Right ventricle myocardium inferior (tissue), 1 donor: Measurements from ENCODE around the gene ING4. TPM values are rescaled to one million over a fixed set of nuclear protein-coding genes. Genes with fewer than 3 reads are reported as not detected.
A peak's percentile ranks its signal among the peaks of the same experiment; 100 is the strongest.
"Not testable (repeated sequence)": the region's sequence is repeated elsewhere in the genome, so short reads cannot be mapped to it uniquely, and the experiment has no call there.

Source experiments
- ATAC-seq: fragments of 200-7000 bp; cut with Tn5 transposase; one replicate; pipeline ENCODE4 v1.9.1; 2020; ENCODE audit warnings: mild to moderate bottlenecking, moderate library complexity
- DNase-seq: peaks from one replicate; pipeline ENCODE4 v3.0.0; 2021; ENCODE audit errors: missing footprints
- intact Hi-C: fragments of 100-400 bp; cut with DNase I; formaldehyde crosslinking; loops from one replicate; pipeline ENCODE4 v1.11.0; 2022
- long read RNA-seq: library from polyadenylated mRNA; unstranded; transcript quantifications from one replicate; pipeline ENCODE4 v2.0.0, GENCODE V29; 2021
- total RNA-seq: library from RNA; stranded (reverse); fragmentation: NEBNext Ultra II Directional; extraction: Animal tissue kit (Norgen Biotek cat#: 25700); gene quantifications from one replicate; pipeline ENCODE4 v1.2.1, GENCODE V29; 2021
- donor health status: DM: no; HTN: yes; CAD: no; lungs with severe emphysema.

The ING4 gene
- 21.1 TPM for total RNA-seq
- long read RNA-seq, transcript ING4-202 (8 exons, 1,393 nt) = major isoform, 6 of 11 reads
- long read RNA-seq, partial matches to known transcripts = 0 of 11 reads
- long read RNA-seq, other reads (novel, unspliced or antisense) = 0 of 11 reads

DNA sequence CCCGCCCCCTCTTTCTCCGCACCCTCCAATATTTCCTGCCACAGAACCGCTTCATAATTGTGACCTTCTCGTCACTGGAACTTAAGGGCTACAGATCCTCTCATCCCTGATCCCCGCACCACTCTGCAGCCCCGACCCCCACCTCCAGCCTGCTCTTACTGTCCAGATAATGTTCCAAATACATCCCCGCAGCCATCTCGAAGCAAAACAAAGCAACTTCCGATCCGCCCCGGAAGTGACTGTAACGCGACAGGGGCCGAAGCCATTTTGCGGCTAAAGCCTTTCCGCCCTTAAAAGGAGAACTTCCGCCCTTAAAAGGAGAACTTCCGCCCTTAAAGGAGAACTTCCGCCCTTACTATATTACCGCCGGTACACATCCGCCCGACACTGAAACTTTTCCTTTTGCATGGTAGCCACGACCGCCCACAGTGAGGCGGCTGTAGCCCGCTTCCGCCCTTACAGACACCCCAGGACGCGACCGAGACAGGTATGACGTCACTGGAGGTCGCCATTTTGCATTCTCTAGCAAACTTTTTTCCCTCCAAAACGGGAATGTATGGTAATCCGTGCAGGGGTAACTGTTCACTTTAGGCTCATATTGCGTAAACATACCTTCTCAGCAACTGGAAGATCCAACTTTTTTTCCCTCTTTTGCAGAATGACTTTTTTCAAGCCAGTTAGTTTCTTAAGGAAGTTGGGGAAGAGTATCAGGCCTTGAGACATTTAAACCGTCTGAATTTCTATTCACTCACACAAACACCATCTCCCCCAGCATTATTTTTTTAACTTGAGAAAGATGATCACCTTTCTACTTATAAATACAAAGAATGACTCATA lies at the start of gene ING4:
Gene ING4, minus strand, starts transcription at position 214 of the 837 bp plus-strand sequence. Its CDS starts 18 bp downstream, at position 196.
- peak; percentile 99 for DNase-seq
- intact Hi-C loops = loop anchor here (1.0 to 10.0 kb wide), 3 partner anchors 26 to 62 kb away; partner anchors contain the start of genes COPS7A and ZNF384
- peak; percentile 100 for ATAC-seq

DNA sequence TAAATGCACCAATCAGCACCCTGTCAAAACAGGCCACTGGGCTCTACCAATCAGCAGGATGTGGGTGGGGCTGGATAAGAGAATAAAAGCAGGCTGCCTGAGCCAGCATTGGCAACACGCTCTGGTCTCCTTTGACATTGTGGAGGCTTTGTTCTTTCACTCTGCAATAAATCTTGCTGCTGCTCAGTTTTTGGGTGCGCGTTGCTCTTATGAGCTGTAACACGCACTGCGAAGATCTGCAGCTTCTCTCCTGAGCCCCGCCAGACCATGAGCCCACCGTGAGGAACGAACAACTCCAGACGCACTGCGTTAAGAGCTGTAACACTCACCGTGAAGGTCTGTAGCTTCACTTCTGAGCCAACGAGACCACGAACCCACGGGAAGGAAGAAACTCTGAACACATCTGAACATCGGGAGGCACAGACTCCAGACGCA lies 46.1 kb upstream of the ING4 start:
- intact Hi-C loops = no loop called here
- ATAC-seq (no peak), DNase-seq (no peak)

DNA sequence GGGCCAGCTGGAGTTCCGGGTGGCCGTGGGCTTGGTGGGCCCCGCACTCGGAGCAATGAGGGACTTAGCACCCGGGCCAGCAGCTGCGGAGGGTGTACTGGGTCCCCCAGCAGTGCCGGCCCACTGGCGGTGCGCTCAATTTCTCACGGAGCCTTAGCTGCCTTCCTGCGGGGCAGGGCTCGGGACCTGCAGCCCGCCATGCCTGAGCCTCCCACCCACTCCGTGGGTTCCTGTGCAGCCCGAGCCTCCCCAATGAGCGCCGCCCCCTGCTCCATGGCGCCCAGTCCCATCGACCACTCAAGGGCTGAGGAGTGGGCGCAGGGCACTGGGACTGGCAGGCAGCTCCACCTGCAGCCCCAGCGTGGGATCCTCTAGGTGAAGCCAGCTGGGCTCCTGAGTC lies 45.4 kb upstream of the ING4 start:
- DNase-seq, ATAC-seq, intact Hi-C loops: not testable (repeated sequence)

DNA sequence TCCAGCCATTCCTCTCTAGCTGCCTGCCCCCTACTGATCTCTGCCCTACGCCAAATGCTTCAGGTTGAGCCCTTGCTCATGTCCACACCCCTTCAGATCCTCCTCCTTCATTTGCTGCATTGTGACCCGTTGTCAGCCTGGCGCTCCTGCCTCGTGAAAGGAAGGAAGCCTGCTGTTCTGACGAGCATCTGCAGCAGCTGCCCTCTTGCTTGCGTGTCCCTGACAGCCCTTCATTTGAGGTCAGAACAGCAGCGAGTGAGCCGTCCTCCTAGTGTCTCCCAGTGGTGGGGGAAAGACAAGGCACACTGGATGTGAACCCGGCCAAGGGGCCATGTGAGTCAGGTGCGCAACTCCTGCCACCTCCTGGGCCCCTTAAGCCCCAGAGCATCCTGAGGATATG lies 40.7 kb upstream of the ING4 start:
- DNase-seq (no peak), ATAC-seq (no peak)
- intact Hi-C loops = no loop called here

DNA sequence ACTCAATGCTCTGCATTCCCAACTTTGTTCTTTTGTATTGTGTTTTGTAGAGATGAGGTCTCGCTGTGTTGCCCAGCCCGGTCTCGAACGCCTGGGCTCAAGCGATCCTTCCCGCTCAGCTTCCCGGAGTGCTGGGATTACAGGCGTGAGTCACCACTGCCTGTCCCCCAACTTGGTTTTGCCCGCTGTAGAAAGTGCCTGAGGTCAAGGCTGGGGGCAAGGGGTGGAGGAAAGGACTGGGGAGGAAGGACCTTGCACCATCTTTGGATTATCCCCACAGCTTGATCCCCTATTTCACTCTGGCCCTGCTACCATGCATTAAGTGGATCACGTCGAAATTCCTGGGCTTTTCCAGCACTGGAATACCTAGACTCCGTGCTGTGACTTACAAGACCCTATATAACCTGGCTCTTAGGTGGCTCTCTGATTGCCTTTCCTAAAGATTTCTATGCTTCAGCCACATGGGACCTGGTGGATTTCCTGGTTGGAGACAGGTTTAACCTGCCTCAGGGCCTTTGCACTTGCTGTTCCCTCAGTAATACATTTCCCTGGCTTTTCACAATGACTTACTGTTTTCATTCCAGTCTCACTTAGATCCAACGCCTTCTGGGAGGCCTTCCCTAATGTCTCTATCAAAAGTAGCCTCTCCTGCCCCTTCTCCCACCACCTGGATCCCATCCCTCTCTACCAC lies 38.3 kb upstream of the ING4 start:
- DNase-seq = no peak
- intact Hi-C loops = no loop called here
- no peak for ATAC-seq

DNA sequence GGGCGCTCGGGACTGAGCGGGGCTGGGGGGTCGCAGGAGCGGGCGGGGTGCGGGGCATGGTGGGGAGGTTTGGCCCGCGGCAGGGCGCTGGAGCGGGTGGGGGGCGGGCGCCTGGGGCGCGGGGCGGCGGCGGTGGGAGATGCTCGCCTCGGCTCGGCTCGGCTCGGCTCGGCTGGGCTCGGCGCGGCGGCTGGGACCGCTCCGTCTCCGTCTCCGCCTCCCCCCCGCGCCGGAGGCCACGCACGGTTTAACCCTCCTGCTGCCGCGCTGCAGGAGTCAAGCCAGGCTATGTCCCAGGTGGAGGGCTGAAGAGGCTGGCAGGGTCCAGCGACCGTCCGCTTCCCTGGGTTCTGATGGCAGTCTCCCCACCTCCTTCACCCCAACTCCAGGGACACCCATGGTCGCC lies 37.7 kb upstream of the ING4 start, which contains the start of gene PIANP:
Gene PIANP, minus strand, starts transcription at position 170 of the 406 bp plus-strand sequence. CDS start 2,754 bp downstream, outside the sequence.
- ATAC-seq = peak; percentile 68
- DNase-seq = no peak
- intact Hi-C loops = no loop called here

DNA sequence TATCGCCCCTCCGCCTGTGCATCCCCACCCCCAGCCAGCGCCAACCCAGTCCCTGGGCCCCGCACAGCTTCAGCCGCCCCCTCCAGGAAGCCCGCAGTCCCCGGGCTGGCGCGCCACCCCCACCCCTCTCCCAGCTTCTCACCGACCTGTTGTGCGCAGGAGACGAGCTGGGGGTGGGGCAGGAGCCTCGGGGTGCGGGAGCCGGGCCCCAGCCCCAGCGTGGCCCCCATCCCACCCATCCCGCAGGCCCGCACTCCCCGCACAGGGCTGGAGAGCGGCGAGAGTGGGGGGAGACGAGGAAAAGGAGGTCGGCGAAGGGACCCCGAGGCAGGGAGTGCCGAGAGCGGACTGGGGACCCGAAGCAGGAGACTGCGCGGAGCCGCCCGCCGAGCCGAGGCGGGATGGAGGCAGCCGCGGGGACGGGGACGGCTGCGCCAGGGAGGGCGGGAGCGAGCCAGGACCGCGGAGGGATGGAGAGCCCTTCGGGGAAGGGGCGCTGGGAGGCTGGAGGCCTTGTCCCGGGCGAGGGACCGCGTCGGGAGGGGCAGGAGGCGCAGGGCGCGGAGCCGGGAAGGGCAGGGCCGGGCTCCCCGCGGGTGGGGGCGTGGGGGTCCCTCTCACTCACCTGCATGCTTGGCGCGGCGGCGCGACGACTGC lies 37.2 kb upstream of the ING4 start:
- no peak for DNase-seq
- intact Hi-C loops = no loop called here
- peak; percentile 41 for ATAC-seq

DNA sequence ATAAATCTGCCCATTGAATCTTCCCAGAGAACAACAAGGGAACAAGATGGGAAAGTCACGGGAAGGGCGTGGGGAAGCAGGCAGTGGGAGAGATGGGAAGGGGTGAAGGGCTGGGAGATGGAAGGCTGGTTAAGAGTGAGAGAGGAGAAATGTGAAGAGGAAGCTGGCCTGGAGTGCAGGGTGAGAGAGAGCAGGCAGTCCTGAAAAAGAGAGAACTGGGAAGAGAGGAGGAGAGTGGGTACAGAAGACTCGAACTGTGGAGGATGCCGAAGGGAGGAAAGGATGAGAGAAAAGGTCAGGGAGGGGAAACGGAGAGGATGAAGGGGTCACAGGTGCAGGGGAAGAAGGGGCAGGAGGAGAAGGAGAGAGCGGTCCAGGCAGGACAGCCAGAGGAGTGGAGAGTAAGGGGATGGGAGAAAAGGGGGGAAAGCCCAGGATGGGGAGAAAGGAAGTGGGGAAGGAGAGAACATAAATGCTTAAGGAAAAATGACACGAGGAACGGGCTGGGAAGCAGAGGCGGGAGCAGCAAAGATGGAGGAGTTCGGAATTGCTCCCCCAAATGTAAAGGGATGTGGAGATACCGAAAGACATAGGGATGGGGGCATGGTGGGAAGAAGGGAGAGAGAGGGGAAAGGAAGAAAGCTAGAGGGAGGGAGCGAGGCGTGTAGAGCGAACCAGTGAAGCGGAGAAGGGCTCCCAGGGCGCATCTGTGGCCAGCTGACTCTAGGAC lies 36.5 kb upstream of the ING4 start:
- no peak for DNase-seq
- ATAC-seq = no peak
- intact Hi-C loops = no loop called here

DNA sequence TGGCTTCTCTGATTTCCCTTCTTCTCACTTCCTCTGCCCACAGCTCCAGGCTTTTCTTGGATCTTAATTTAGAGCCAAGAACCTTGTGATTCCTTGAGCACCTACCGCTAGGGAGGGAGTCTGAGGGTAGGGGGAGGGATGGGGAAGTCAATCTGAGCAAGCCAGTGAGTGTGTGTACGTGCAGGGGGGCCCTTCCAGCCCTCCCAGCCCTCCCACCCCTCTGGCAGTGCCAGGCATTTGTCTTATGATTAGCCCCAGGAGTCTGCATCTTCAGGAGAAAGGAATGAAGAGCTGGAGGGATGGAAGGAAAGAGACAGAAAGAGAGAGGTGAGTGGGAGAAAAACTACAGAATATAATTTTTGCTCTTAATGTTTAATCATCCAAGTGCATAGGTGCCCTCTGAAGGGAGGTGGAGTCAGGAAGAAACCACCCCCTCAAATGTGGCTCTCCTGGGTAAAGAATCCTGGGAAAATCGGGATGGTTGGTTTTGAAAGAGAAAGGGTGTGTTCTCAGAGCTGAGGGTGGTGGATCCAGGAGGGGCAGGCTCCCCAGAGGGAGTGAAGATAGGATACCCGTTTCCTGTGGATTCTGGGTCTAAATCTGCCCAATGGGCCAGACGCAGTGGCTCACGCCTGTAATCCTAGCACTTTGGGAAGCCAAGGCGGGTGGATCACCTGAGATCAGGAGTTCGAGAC lies 35.6 kb upstream of the ING4 start:
- no peak for DNase-seq
- intact Hi-C loops = no loop called here
- no peak for ATAC-seq

DNA sequence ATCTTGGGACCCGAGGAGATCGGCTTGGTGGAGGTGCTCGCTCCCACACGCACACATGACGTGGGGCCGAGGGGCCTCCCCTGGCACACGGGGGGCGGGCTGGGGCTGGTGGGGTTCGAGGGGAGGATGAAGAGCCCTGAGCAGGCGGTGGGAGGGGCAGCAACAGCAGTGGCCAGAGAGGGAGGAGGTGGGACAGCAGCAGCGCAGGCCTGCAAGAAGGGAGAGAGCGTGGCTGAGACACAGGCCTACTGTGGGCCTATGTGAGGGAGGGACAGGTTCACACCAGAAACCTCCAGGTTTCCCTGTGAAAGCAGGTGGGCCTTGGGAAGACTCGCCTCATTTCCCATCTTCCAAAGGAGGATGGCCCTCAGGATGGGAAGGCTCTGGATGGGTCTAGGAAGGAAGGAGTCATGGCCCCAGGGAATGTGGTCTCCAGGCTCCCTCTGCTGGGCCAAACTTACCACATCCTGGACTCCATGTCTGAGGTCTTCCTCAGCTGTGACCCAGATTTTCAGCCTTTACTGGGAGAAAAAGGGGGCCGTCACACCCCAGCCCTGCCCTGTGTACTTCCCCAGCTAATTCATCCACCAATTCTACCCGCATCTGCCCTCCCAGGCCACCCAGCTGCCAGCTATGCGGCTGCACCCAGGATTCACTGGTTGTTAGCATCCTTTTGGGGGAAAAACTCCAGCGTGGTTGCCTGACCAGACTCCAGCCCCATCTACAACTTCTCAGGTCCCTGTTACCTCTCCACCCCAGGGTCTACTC lies 34.8 kb upstream of the ING4 start:
- DNase-seq = no peak
- intact Hi-C loops = no loop called here
- no peak for ATAC-seq

DNA sequence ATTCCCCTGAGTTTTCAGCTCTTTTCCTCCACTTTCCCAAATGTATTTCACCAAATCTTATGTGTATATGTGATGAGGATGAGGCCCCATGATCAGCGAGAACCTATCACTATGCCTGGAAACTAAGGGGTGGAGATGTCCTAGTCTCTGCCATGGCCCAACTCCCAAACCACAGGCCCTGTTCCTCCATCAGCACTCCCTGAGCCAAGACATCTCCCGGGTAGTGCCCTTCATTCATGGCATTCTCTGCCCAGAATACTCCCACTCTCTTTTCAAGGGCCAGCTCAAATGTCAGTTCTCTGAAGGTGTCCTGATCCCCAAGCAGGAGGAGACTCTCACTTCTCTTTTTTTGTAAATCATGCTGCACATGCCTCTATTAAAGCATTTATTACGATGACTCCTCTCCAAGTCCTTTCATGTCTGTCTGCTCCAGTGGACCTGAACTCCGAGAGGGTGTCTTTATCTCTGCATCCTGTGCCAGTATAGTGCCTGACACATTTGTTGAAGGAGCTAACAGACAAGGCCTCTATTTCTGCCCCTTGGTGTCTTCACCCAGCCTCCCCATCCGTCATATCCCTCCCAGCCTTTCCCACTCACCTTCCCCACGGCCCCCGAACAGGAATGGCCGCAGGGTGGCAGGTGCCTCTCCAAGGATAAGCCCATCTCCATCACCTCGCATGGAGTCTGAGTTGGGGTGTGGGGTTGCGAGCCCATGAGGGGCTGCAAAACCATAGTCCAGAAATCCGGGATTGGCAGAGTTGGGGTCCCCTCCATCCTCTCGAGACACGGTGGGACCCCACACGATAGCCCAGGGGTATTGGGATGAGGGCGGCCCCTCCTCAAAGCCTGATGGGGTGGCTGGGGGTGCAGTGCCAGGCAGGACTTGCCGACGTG lies 34.0 kb upstream of the ING4 start:
- intact Hi-C loops = no loop called here
- no peak for ATAC-seq

DNA sequence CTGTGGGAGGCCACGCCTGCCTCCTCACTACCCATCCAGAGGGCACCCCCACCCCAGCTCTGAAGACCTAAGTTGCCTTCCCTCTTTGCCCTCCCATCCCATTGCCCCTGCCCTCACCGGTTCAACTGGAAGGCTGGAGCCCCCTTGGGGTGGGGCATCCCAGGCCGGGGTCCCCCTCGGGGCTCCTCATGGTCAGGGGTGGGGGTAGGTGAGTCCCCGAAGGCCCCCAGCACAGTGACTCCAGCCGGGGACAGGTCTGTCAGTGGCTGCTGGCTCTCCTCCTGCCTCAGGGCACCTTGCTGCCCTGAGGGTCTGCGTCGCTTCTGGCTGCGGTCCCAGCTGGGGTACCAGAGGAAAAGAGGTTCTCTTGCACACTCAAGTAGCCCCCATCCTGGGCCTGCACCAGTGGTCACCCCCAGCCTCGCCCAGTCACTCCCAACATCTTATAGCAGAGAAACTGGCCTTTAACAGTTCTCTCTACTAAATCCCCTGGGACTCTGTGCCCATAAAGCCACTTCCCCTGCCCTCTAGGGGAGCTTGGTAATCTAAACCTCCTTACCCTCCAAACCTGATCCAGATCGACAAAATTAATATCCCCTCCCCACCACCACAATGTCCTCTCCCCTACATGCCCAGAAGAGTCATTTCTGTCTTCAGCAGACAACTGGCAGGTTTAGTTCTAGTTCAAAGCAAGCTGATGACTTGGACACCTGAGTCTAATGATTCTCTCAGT lies 32.6 kb upstream of the ING4 start:
- intact Hi-C loops = no loop called here
- ATAC-seq (no peak), DNase-seq (no peak)

More for the DNA sequence above, 34.0 kb upstream of the ING4 start:
- no peak for DNase-seq

DNA sequence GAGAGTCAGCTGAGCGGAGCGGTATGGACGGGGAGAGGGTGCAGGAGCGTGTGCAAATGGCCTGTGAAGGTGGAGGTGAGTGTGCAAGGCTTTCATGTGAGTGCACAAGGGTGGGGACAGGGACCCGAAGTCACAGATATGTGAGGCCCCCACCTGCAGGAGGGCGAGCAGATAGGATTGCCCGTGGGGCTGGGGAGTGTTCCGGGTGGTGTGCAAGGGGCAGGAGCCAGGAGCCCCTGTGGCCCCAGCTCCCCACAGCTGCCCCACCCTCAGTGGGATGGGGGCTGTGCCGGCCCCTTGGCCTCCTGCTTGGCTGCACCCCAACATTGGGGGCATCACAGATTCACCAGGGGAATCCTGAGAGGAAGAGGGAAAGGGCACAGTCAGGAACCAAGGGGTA lies 31.8 kb upstream of the ING4 start:
- ATAC-seq = no peak
- intact Hi-C loops = no loop called here
- DNase-seq = no peak

DNA sequence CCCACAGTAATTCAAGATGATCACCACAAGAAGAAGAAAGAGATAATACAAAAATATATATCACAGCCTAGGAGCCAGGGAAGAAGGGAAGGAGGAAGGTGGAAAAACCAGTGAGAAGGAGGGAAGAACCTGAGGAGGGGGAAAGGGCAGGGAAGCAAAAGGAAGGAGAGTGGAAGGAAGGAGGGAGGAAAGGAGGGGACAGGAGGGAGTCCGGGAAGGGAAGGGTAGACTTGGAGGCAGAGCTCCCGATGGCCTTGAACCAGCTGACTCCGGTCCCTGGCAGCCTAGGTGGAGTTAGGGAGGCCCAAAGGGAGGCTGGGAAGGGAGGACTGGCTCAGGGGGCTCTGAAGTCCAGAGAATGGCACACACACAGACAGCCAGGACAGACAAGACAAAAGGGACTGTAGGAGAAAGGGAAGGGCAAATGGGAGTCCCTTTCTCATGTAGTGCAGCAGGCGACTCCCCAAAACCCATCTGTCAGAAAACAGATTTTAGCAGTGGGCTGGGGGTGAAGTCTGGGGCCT lies 31.0 kb upstream of the ING4 start:
- ATAC-seq = no peak
- no peak for DNase-seq
- intact Hi-C loops = no loop called here

DNA sequence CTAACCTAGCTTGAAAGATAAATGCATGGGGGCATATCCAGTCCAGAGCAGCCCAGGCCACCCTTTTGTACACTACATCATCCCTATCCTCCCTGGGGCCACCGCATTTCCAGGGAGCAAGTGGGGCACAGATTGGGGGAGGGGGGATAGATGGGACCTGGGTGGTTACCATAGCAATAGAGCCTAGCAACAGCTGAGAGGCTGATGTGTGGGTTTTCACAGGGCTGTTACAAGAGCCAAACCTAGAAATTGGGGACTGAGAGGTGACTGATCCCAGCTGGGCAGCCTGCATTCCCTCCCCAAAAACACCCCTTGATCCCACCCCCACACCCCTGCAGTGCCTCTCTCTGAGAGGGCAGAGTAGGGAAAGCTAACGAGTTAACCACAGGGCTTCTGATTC lies 30.0 kb upstream of the ING4 start:
- intact Hi-C loops = no loop called here
- DNase-seq (no peak), ATAC-seq (no peak)

DNA sequence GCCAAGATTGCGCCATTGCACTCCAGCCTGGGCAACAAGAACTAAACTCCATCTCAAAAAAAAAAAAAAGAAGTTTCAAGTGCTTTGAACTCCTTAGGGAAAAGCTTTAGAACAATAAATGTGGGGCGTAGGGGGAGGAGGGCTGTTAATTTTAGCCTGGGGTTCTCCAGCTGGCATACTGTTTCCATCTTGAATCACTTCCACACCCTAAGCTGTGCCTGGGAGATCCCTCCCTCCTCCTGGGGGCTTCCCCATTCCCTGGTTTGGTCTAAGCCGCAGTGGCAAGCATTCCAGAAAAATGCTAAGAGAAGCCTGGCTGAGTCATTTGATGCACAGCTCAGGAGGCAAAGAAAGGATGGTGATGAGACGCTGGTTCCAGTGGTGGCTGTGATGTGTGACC lies 28.6 kb upstream of the ING4 start:
- ATAC-seq (no peak), DNase-seq (no peak)
- intact Hi-C loops = no loop called here
